Liver (tissue), 9 donors: ENCODE data around the gene ABHD8. TPM values are rescaled to one million over a fixed set of nuclear protein-coding genes. Genes with fewer than 3 reads are reported as not detected.
A peak's percentile ranks its signal among the peaks of the same experiment; 100 is the strongest.

Experiments used
- DNase-seq: peaks from one replicate; pipeline ENCODE4 v3.0.0-alpha.2; 2017; ENCODE audit warnings: low spot score
- H3K27ac ChIP-seq, 2 donors: one replicate each; pipeline ENCODE4 v1.7.0; 2013; ENCODE audit warnings: inconsistent platforms in 2 of 2, low read length in 2 of 2, control low read depth in 1 of 2, low read depth in 1 of 2, mild to moderate bottlenecking in 1 of 2
- H3K27me3 ChIP-seq, 4 donors: one replicate each; pipeline versions ENCODE4 v1.6.1 to v1.7.0; 2013; ENCODE audit warnings: low read length in 3 of 4, inconsistent platforms in 1 of 4, mild to moderate bottlenecking in 1 of 4, moderate library complexity in 1 of 4; ENCODE audit not compliant: control insufficient read depth in 4 of 4, insufficient read depth in 4 of 4
- H3K36me3 ChIP-seq, 4 donors: one replicate each; pipeline versions ENCODE4 v1.6.1 to v1.7.0; 2013; ENCODE audit warnings: low read length in 3 of 4, mild to moderate bottlenecking in 3 of 4, low read depth in 1 of 4, moderate library complexity in 1 of 4; ENCODE audit not compliant: control insufficient read depth in 4 of 4, insufficient read depth in 3 of 4
- H3K4me1 ChIP-seq, 4 donors: one replicate each; pipeline versions ENCODE4 v1.6.1 to v1.7.0; 2013; ENCODE audit warnings: low read length in 3 of 4, mild to moderate bottlenecking in 3 of 4, moderate library complexity in 1 of 4; ENCODE audit not compliant: control insufficient read depth in 4 of 4, insufficient read depth in 4 of 4
- H3K4me3 ChIP-seq, 3 donors: one replicate each; pipeline versions ENCODE4 v1.6.1 to v1.7.0; 2013; ENCODE audit warnings: low read length in 3 of 3, control low read depth in 1 of 3, low read depth in 1 of 3, mild to moderate bottlenecking in 1 of 3
- H3K9ac ChIP-seq, 2 donors: one replicate each; pipeline ENCODE4 v1.7.0; 2013; ENCODE audit warnings: low read length in 2 of 2, mild to moderate bottlenecking in 2 of 2, moderate library complexity in 2 of 2, control low read depth in 1 of 2, low read depth in 1 of 2
- H3K9me3 ChIP-seq, 4 donors: one replicate each; pipeline versions ENCODE4 v1.6.1 to v1.7.0; 2013; ENCODE audit warnings: low read length in 3 of 4; ENCODE audit not compliant: control insufficient read depth in 4 of 4
- ATF3 ChIP-seq: IDR thresholded peaks from 2 replicates; pipeline ENCODE4 v1.6.1; 2016; ENCODE audit warnings: antibody characterized with exemption
- CTCF ChIP-seq: fragments of 150-350 bp; IDR thresholded peaks from 2 replicates; pipeline ENCODE4 v1.5.1; 2017; ENCODE audit warnings: improper control_type of control experiment, low read depth, low read length; ENCODE audit not compliant: missing input control
- EGR1 ChIP-seq, 2 donors: IDR thresholded peaks; 2 replicates each; pipeline ENCODE4 v1.6.1; 2016 to 2018; ENCODE audit warnings: antibody characterized with exemption in 2 of 2, low read depth in 2 of 2
- FOXA1 ChIP-seq: IDR thresholded peaks from 2 replicates; pipeline ENCODE4 v1.6.1; 2016; ENCODE audit warnings: antibody characterized with exemption
- GABPA ChIP-seq, 2 donors: IDR thresholded peaks in 1 of 2; conservative IDR thresholded peaks in 1 of 2; 2 replicates each; pipeline ENCODE4 v1.6.1; 2016; ENCODE audit warnings: antibody characterized with exemption in 2 of 2, mild to moderate bottlenecking in 1 of 2, moderate library complexity in 1 of 2
- HNF4A ChIP-seq, 2 donors: conservative IDR thresholded peaks; 2 replicates each; pipeline ENCODE4 v1.6.1; 2016; ENCODE audit warnings: antibody characterized with exemption in 2 of 2, mild to moderate bottlenecking in 2 of 2
- HNF4G ChIP-seq: IDR thresholded peaks from 2 replicates; pipeline ENCODE4 v1.6.1; 2016; ENCODE audit warnings: antibody characterized with exemption
- JUND ChIP-seq, 2 donors: IDR thresholded peaks; 2 replicates each; pipeline ENCODE4 v1.6.1; 2016; ENCODE audit warnings: antibody characterized with exemption in 2 of 2
- MAX ChIP-seq: IDR thresholded peaks from 2 replicates; pipeline ENCODE4 v1.6.1; 2016; ENCODE audit warnings: antibody characterized with exemption
- NR2F2 ChIP-seq: IDR thresholded peaks from 2 replicates; pipeline ENCODE4 v1.6.1; 2016; ENCODE audit warnings: antibody characterized with exemption
- RAD21 ChIP-seq, 2 donors: IDR thresholded peaks; 2 replicates each; pipeline ENCODE4 v1.6.1; 2016; ENCODE audit warnings: antibody characterized with exemption in 2 of 2, mild to moderate bottlenecking in 2 of 2
- RXRA ChIP-seq, 2 donors: IDR thresholded peaks; 2 replicates each; pipeline ENCODE4 v1.6.1; 2017 to 2018; ENCODE audit warnings: antibody characterized with exemption in 2 of 2, mild to moderate bottlenecking in 1 of 2
- TAF1 ChIP-seq: conservative IDR thresholded peaks from 2 replicates; pipeline ENCODE4 v1.6.1; 2016; ENCODE audit warnings: antibody characterized with exemption, mild to moderate bottlenecking
- YY1 ChIP-seq: IDR thresholded peaks from 2 replicates; pipeline ENCODE4 v1.6.1; 2016; ENCODE audit warnings: antibody characterized with exemption, mild to moderate bottlenecking
- WGBS: extraction: QIAGEN DNeasy Blood & Tissue Kit; methylation state at CpG from one replicate; pipeline ENCODE4 v1.1.7; 2013; 5-methylcytosine and 5-hydroxymethylcytosine counted together
- polyA plus RNA-seq, 2 donors: library from polyadenylated mRNA; stranded (reverse) in 1 of 2; unstranded in 1 of 2; fragments of 200-250 nt in 1 of 2; fragments of >200 nt in 1 of 2; fragmentation: Nextera tagmentation in 1 of 2; extraction: Ambion mirVana in 1 of 2; gene quantifications; one replicate each; pipeline versions ENCODE4 v1.2.1 to v1.2.3, GENCODE V29; 2013 to 2015
- total RNA-seq, 2 donors: library from RNA; depleted of rRNA; stranded (reverse); fragments of >200 nt; gene quantifications; one replicate each; pipeline ENCODE4 v1.2.3, GENCODE V29; 2014
- donor health status: healthy.
- donor health status: healthy.
- donor health status: healthy.
- donor health status: healthy.
- donor health status: healthy.

The ABHD8 gene
- total and polyA plus RNA-seq, 4 donors: 6.3 to 26.9 (median 14.4) TPM

- no peak for TF ChIP-seq GABPA (IDR thresholded peaks at IDR 0.05 in 1 of 2, conservative IDR thresholded peaks at IDR 0.05 in 1 of 2)
- TF ChIP-seq CTCF: no peak
- no peak for TF ChIP-seq JUND (IDR thresholded peaks at IDR 0.05)
- TF ChIP-seq TAF1: no peak
- TF ChIP-seq ATF3: no peak
- TF ChIP-seq YY1: no peak
- no peak for TF ChIP-seq EGR1 (IDR thresholded peaks at IDR 0.05; ENCODE audit: low read depth in 2 of 2)
- TF ChIP-seq NR2F2: no peak
- Histone ChIP-seq H3K36me3 (no peaks in the 10 kb centered on the region), H3K4me3 (no peak overlapping the region), H3K27me3 (no peaks in the 10 kb centered on the region), H3K9me3 (no peaks in the 10 kb centered on the region), H3K9ac (no peak overlapping the region), H3K4me1 (peaks cover 0 to 8% (median 3%) of the 10 kb centered on the region in 4 donors), H3K27ac (no peak overlapping the region)
- 88% methylated on average over 3 of the region's 3 CpGs for WGBS
- no peak for DNase-seq
These were observed 47.1 kb downstream of the ABHD8 start for GRCh38 chr19:17256130-17256529.

GRCh38 chr19:17255150-17255621 lies 48.0 kb downstream of the ABHD8 start:
- Histone ChIP-seq H3K4me3 (no peak overlapping the region), H3K27ac (no peak overlapping the region), H3K9me3 (no peaks in the 10 kb centered on the region), H3K36me3 (no peaks in the 10 kb centered on the region), H3K9ac (no peak overlapping the region), H3K27me3 (no peaks in the 10 kb centered on the region), H3K4me1 (peaks cover 0 to 8% (median 3%) of the 10 kb centered on the region in 4 donors)
- TF ChIP-seq HNF4A (conservative IDR thresholded peaks at IDR 0.05) (peak; percentile 8 to 14), FOXA1 (no peak)
- WGBS: 39% methylated on average over 18 of the region's 18 CpGs
- DNase-seq: no peak

GRCh38 chr19:17254636-17255035 lies 48.6 kb downstream of the ABHD8 start:
- peaks cover 0 to 8% (median 3%) of the 10 kb centered on the region in 4 donors for H3K4me1 ChIP-seq
- TF ChIP-seq MAX: no peak
- TF ChIP-seq CTCF: no peak
- no peak for TF ChIP-seq TAF1
- no peak for TF ChIP-seq RAD21 (IDR thresholded peaks at IDR 0.05)
- TF ChIP-seq RXRA (IDR thresholded peaks at IDR 0.05): no peak
- TF ChIP-seq YY1: no peak
- TF ChIP-seq HNF4G: no peak
- no peak for TF ChIP-seq GABPA (IDR thresholded peaks at IDR 0.05 in 1 of 2, conservative IDR thresholded peaks at IDR 0.05 in 1 of 2)
- no peak for DNase-seq
- no peaks in the 10 kb centered on the region for H3K36me3 ChIP-seq
- no peaks in the 10 kb centered on the region for H3K27me3 ChIP-seq
- H3K27ac ChIP-seq: no peak overlapping the region
- no peak overlapping the region for H3K9ac ChIP-seq
- WGBS: 83% methylated on average over 10 of the region's 10 CpGs
- H3K4me3 ChIP-seq: no peak overlapping the region
- no peaks in the 10 kb centered on the region for H3K9me3 ChIP-seq
